HFFc6 (cell line): ENCODE measurements around the gene GARS1. TPM values are rescaled to one million over a fixed set of nuclear protein-coding genes. Genes with fewer than 3 reads are reported as not detected.

Source experiments
- DNase-seq: peaks from one replicate; pipeline ENCODE4 v3.0.0-alpha.2; 2018
- H3K27ac Mint-ChIP-seq: 2 replicates; pipeline ENCODE4 v1.8.0; 2020; ENCODE audit warnings: mild to moderate bottlenecking, mixed read lengths
- H3K27me3 Mint-ChIP-seq: 2 replicates; pipeline ENCODE4 v1.8.0; 2021; ENCODE audit warnings: mild to moderate bottlenecking, moderate library complexity, mixed read lengths; ENCODE audit not compliant: insufficient read depth
- H3K36me3 Mint-ChIP-seq: 2 replicates; pipeline ENCODE4 v1.8.0; 2021; ENCODE audit warnings: low read depth, mixed read lengths
- H3K4me1 Mint-ChIP-seq: 2 replicates; pipeline ENCODE4 v1.8.0; 2020; ENCODE audit warnings: low read depth, mixed read lengths
- H3K4me3 Mint-ChIP-seq: 2 replicates; pipeline ENCODE4 v1.8.0; 2020; ENCODE audit warnings: mild to moderate bottlenecking, moderate library complexity, mixed read lengths
- H3K9me3 Mint-ChIP-seq: 2 replicates; pipeline ENCODE4 v1.8.0; 2020; ENCODE audit warnings: mild to moderate bottlenecking, mixed read lengths
- total RNA-seq, 6 experiments: library from RNA; stranded (reverse); fragmentation: NEBNext Ultra II Directional; extraction: Animal tissue kit (Norgen Biotek cat#: 25700); gene quantifications; 2 replicates in 1 of 6; 3 replicates in 5 of 6; pipeline ENCODE4 v1.2.3, GENCODE V29; 2021
- TF ChIP-seq, protein P1 (sequence below): fragments of 200-600 bp; sonication (generic); IDR thresholded peaks from 2 replicates; pipeline ENCODE4 v1.5.0; 2021; ENCODE audit warnings: antibody characterized with exemption, mild to moderate bottlenecking

GARS1 gene
- total RNA-seq, 6 experiments from 2014 or later: 258 to 330 (median 271) TPM

DNA sequence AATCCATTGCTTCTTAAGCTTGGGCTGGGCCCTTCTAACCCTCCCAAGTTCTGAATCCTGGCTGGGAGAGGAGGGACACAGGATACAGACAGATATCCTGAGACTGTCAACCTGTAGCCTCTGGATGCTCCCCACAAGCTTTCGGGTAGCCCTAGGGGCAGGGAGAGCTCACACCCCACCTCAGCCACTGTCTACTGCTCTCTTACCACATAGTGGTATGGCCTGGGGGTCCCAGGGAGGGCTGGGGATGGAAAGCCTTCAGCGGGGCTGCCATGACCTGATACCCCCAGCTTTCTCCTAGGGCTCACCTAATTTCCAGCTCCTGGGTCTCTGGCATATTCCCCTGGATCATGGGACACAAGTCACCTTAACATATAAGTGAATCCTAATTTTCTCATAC, 62.5 kb downstream of the GARS1 start:
- Mint-ChIP-seq H3K27ac (no peak overlapping the region), H3K4me1 (no peaks in the 10 kb centered on the region), H3K36me3 (no peaks in the 10 kb centered on the region), H3K4me3 (no peak overlapping the region), H3K9me3 (no peaks in the 10 kb centered on the region), H3K27me3 (peaks cover 8% of the 10 kb centered on the region)
- TF ChIP-seq, protein P1, sequence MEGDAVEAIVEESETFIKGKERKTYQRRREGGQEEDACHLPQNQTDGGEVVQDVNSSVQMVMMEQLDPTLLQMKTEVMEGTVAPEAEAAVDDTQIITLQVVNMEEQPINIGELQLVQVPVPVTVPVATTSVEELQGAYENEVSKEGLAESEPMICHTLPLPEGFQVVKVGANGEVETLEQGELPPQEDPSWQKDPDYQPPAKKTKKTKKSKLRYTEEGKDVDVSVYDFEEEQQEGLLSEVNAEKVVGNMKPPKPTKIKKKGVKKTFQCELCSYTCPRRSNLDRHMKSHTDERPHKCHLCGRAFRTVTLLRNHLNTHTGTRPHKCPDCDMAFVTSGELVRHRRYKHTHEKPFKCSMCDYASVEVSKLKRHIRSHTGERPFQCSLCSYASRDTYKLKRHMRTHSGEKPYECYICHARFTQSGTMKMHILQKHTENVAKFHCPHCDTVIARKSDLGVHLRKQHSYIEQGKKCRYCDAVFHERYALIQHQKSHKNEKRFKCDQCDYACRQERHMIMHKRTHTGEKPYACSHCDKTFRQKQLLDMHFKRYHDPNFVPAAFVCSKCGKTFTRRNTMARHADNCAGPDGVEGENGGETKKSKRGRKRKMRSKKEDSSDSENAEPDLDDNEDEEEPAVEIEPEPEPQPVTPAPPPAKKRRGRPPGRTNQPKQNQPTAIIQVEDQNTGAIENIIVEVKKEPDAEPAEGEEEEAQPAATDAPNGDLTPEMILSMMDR: no peak
- DNase-seq: no peak

DNA sequence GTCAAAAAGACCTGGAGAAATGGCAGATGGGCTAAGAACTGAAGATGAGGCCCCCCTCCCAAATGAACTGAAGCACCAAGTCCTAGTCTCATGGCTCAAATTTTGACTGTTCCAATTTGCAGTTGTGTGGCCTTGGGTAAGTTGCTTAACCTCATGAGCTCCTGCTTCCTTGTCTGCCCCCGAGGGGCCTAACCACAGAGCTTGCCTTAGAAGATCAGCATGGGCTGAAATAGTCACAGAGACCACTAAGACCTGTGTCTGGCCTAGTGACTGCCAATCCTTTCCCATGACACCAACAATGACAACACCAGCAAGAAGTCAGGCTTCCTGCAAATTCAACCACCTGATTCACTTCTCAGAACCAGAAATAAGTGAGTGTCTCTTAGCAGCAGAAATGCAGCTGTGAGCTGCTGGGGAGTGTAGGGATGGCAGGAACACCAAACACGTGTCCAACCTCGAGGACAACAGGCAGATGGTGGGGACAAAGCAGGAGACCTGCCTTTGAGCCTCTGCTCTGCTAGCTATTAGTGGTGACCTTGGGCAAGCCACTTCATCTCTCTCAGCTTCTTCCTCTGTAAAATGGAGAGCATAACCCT, 63.9 kb downstream of the GARS1 start:
- TF ChIP-seq, protein P1: no peak
- H3K27ac Mint-ChIP-seq: no peak overlapping the region

DNA sequence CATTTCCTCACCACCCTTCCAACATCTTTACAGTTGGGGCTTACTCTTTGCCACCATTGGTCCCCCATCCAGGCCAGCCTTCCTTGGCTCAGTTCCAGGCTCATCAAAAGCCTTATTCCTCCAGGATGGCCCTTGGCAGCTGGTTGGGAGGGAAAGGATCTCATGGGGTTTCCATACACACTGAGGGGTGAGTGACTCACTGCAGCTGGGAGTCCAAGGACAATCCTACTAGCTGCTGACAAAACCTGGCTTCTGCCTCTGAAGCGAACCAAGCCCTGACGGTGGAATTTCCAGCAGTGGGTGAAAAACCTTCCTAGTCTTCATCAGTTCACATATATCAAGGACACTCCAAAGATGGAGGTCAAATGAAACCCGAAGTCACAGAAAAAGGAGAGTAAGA, 64.6 kb downstream of the GARS1 start:
- Mint-ChIP-seq H3K27me3 (peaks cover 17% of the 10 kb centered on the region), H3K4me3 (no peak overlapping the region)
- DNase-seq: no peak

More for the DNA sequence above, 63.9 kb downstream of the GARS1 start:
- DNase-seq: no peak
- H3K9me3 Mint-ChIP-seq: no peaks in the 10 kb centered on the region
- no peaks in the 10 kb centered on the region for H3K4me1 Mint-ChIP-seq
- no peaks in the 10 kb centered on the region for H3K36me3 Mint-ChIP-seq
- H3K4me3 Mint-ChIP-seq: no peak overlapping the region
- peaks cover 15% of the 10 kb centered on the region for H3K27me3 Mint-ChIP-seq

DNA sequence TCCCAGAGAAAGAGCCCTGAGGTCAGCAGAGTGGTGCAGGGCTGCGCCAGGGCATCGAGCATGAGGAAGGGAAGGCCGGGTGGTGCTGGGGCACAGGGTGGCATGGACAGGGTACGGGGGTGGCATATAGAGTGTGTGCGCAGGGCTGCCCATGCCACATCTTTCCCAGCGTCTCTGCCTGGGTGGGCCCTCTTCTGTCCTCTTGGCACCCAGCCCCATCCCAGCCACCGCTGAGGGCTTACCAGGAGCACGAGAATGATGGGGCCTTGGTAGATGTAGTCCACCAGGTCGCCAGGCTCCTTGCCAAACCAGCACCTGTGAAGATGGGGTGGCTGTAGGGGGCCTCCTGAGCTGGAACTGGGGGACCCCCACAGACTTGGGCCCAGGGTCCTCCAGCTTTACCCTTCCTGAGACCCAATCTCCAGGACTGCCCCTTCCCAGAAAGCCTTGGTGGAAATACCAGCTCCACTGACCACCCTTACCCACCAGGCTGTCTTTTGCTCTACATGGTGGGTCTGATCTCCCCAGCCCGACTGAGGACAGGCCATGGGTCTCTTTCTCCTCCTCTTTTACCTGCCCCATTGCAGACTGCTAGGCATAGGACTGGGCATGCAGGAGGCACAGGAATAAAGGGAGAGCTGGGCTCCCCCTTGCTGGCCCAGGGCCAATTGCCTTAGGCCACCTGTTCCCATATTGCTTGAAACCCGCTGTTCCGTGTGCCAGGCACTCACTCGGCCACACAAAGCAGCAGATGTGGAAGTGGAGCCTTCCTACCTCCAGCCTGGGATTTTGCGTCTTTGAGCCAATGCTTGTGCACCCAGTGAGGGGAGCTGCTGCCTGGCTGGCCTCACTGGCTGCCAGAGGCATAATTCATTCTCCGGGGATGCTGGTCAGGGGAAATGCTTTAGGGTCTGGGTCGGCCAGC, 65.9 kb downstream of the GARS1 start:
- Mint-ChIP-seq H3K4me3 (no peak overlapping the region), H3K27me3 (peaks cover 19% of the 10 kb centered on the region), H3K4me1 (no peaks in the 10 kb centered on the region), H3K36me3 (no peaks in the 10 kb centered on the region), H3K9me3 (no peaks in the 10 kb centered on the region), H3K27ac (no peak overlapping the region)
- TF ChIP-seq, protein P1: no peak
- no peak for DNase-seq

More for the DNA sequence above, 64.6 kb downstream of the GARS1 start:
- Mint-ChIP-seq H3K27ac (no peak overlapping the region), H3K36me3 (no peaks in the 10 kb centered on the region), H3K9me3 (no peaks in the 10 kb centered on the region), H3K4me1 (no peaks in the 10 kb centered on the region)
- TF ChIP-seq, protein P1: no peak

DNA sequence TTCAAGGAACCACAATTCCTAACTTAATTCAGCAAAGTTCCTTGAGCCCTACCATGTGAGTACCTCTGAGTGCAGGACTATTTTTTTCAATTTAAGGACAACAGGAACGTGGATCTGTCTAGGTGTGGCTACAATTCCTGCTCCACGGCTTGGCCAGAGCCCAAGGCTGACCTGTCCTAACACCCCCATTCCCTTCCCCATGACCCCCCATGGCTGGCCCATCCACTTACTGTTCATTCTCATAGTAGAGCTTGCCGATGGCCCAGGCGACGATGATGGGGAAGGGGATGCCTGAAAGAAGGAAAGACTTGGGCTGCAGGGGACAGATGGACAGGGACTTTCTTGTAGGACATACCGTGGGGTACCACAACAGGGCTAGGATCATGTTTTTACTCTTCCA, 67.2 kb downstream of the GARS1 start:
- Mint-ChIP-seq H3K36me3 (no peaks in the 10 kb centered on the region), H3K4me3 (no peak overlapping the region)
- TF ChIP-seq, protein P1: no peak

More for the DNA sequence above, 67.2 kb downstream of the GARS1 start:
- no peak for DNase-seq
- Mint-ChIP-seq H3K4me1 (no peaks in the 10 kb centered on the region), H3K27ac (no peak overlapping the region), H3K9me3 (no peaks in the 10 kb centered on the region), H3K27me3 (peaks cover 19% of the 10 kb centered on the region)
